ENCODE data around the gene CPNE6.

GRCh38 chr14:24117179-24117578, 45.8 kb downstream of the CPNE6 start:
- no peak for TF ChIP-seq CTCF (IDR thresholded peaks at IDR 0.05)
- TF ChIP-seq ZFX (IDR thresholded peaks at IDR 0.05; ENCODE audit: borderline replicate concordance) = no peak
